Liver (tissue), 9 donors: ENCODE measurements around the gene DHX15. TPM values are rescaled to one million over a fixed set of nuclear protein-coding genes. Genes with fewer than 3 reads are reported as not detected.

Experiments used
- DNase-seq: peaks from one replicate; pipeline ENCODE4 v3.0.0-alpha.2; 2017; ENCODE audit warnings: low spot score
- H3K27ac ChIP-seq, 2 donors: one replicate each; pipeline ENCODE4 v1.7.0; 2013; ENCODE audit warnings: inconsistent platforms in 2 of 2, low read length in 2 of 2, control low read depth in 1 of 2, low read depth in 1 of 2, mild to moderate bottlenecking in 1 of 2
- H3K27me3 ChIP-seq, 4 donors: one replicate each; pipeline versions ENCODE4 v1.6.1 to v1.7.0; 2013; ENCODE audit warnings: low read length in 3 of 4, inconsistent platforms in 1 of 4, mild to moderate bottlenecking in 1 of 4, moderate library complexity in 1 of 4; ENCODE audit not compliant: control insufficient read depth in 4 of 4, insufficient read depth in 4 of 4
- H3K36me3 ChIP-seq, 4 donors: one replicate each; pipeline versions ENCODE4 v1.6.1 to v1.7.0; 2013; ENCODE audit warnings: low read length in 3 of 4, mild to moderate bottlenecking in 3 of 4, low read depth in 1 of 4, moderate library complexity in 1 of 4; ENCODE audit not compliant: control insufficient read depth in 4 of 4, insufficient read depth in 3 of 4
- H3K4me1 ChIP-seq, 4 donors: one replicate each; pipeline versions ENCODE4 v1.6.1 to v1.7.0; 2013; ENCODE audit warnings: low read length in 3 of 4, mild to moderate bottlenecking in 3 of 4, moderate library complexity in 1 of 4; ENCODE audit not compliant: control insufficient read depth in 4 of 4, insufficient read depth in 4 of 4
- H3K4me3 ChIP-seq, 3 donors: one replicate each; pipeline versions ENCODE4 v1.6.1 to v1.7.0; 2013; ENCODE audit warnings: low read length in 3 of 3, control low read depth in 1 of 3, low read depth in 1 of 3, mild to moderate bottlenecking in 1 of 3
- H3K9ac ChIP-seq, 2 donors: one replicate each; pipeline ENCODE4 v1.7.0; 2013; ENCODE audit warnings: low read length in 2 of 2, mild to moderate bottlenecking in 2 of 2, moderate library complexity in 2 of 2, control low read depth in 1 of 2, low read depth in 1 of 2
- H3K9me3 ChIP-seq, 4 donors: one replicate each; pipeline versions ENCODE4 v1.6.1 to v1.7.0; 2013; ENCODE audit warnings: low read length in 3 of 4; ENCODE audit not compliant: control insufficient read depth in 4 of 4
- CTCF ChIP-seq: fragments of 150-350 bp; IDR thresholded peaks from 2 replicates; pipeline ENCODE4 v1.5.1; 2017; ENCODE audit warnings: improper control_type of control experiment, low read depth, low read length; ENCODE audit not compliant: missing input control
- EGR1 ChIP-seq, 2 donors: IDR thresholded peaks; 2 replicates each; pipeline ENCODE4 v1.6.1; 2016 to 2018; ENCODE audit warnings: antibody characterized with exemption in 2 of 2, low read depth in 2 of 2
- FOXA1 ChIP-seq: IDR thresholded peaks from 2 replicates; pipeline ENCODE4 v1.6.1; 2016; ENCODE audit warnings: antibody characterized with exemption
- FOXA2 ChIP-seq: IDR thresholded peaks from 2 replicates; pipeline ENCODE4 v1.6.1; 2016; ENCODE audit warnings: antibody characterized with exemption
- GABPA ChIP-seq, 2 donors: IDR thresholded peaks in 1 of 2; conservative IDR thresholded peaks in 1 of 2; 2 replicates each; pipeline ENCODE4 v1.6.1; 2016; ENCODE audit warnings: antibody characterized with exemption in 2 of 2, mild to moderate bottlenecking in 1 of 2, moderate library complexity in 1 of 2
- HNF4A ChIP-seq, 2 donors: conservative IDR thresholded peaks; 2 replicates each; pipeline ENCODE4 v1.6.1; 2016; ENCODE audit warnings: antibody characterized with exemption in 2 of 2, mild to moderate bottlenecking in 2 of 2
- HNF4G ChIP-seq: IDR thresholded peaks from 2 replicates; pipeline ENCODE4 v1.6.1; 2016; ENCODE audit warnings: antibody characterized with exemption
- JUND ChIP-seq, 2 donors: IDR thresholded peaks; 2 replicates each; pipeline ENCODE4 v1.6.1; 2016; ENCODE audit warnings: antibody characterized with exemption in 2 of 2
- MAX ChIP-seq: IDR thresholded peaks from 2 replicates; pipeline ENCODE4 v1.6.1; 2016; ENCODE audit warnings: antibody characterized with exemption
- NR2F2 ChIP-seq: IDR thresholded peaks from 2 replicates; pipeline ENCODE4 v1.6.1; 2016; ENCODE audit warnings: antibody characterized with exemption
- RAD21 ChIP-seq, 2 donors: IDR thresholded peaks; 2 replicates each; pipeline ENCODE4 v1.6.1; 2016; ENCODE audit warnings: antibody characterized with exemption in 2 of 2, mild to moderate bottlenecking in 2 of 2
- RXRA ChIP-seq, 2 donors: IDR thresholded peaks; 2 replicates each; pipeline ENCODE4 v1.6.1; 2017 to 2018; ENCODE audit warnings: antibody characterized with exemption in 2 of 2, mild to moderate bottlenecking in 1 of 2
- SP1 ChIP-seq: IDR thresholded peaks from 2 replicates; pipeline ENCODE4 v1.6.1; 2018; ENCODE audit warnings: antibody characterized with exemption, mild to moderate bottlenecking
- YY1 ChIP-seq: IDR thresholded peaks from 2 replicates; pipeline ENCODE4 v1.6.1; 2016; ENCODE audit warnings: antibody characterized with exemption, mild to moderate bottlenecking
- ZBTB33 ChIP-seq: IDR thresholded peaks from 2 replicates; pipeline ENCODE4 v1.6.1; 2016; ENCODE audit warnings: antibody characterized with exemption
- WGBS: extraction: QIAGEN DNeasy Blood & Tissue Kit; methylation state at CpG from one replicate; pipeline ENCODE4 v1.1.7; 2013; 5-methylcytosine and 5-hydroxymethylcytosine counted together
- polyA plus RNA-seq, 2 donors: library from polyadenylated mRNA; stranded (reverse) in 1 of 2; unstranded in 1 of 2; fragments of 200-250 nt in 1 of 2; fragments of >200 nt in 1 of 2; fragmentation: Nextera tagmentation in 1 of 2; extraction: Ambion mirVana in 1 of 2; gene quantifications; one replicate each; pipeline versions ENCODE4 v1.2.1 to v1.2.3, GENCODE V29; 2013 to 2015
- total RNA-seq, 2 donors: library from RNA; depleted of rRNA; stranded (reverse); fragments of >200 nt; gene quantifications; one replicate each; pipeline ENCODE4 v1.2.3, GENCODE V29; 2014
- TF ChIP-seq, protein P1 (sequence below): IDR thresholded peaks from 2 replicates; pipeline ENCODE4 v1.6.1; 2016; ENCODE audit warnings: antibody characterized with exemption
- TF ChIP-seq, protein P2 (sequence below): IDR thresholded peaks from 2 replicates; pipeline ENCODE4 v1.6.1; 2016; ENCODE audit warnings: antibody characterized with exemption, mild to moderate bottlenecking
- donor health status: healthy.
- donor health status: healthy.
- donor health status: healthy.
- donor health status: healthy.
- donor health status: healthy.

The DHX15 gene
- total and polyA plus RNA-seq, 4 donors: 25.2 to 80.9 (median 51.5) TPM

GRCh38 chr4:24594887-24595286 is 10.5 kb upstream of the DHX15 start:
- Histone ChIP-seq H3K4me1 (no peaks in the 10 kb centered on the region), H3K36me3 (no peaks in the 10 kb centered on the region), H3K9me3 (peaks cover 0 to 5% (median under 1%) of the 10 kb centered on the region in 4 donors), H3K9ac (no peak overlapping the region), H3K27me3 (no peaks in the 10 kb centered on the region), H3K27ac (no peak overlapping the region), H3K4me3 (no peak overlapping the region)
- TF ChIP-seq YY1 (no peak), CTCF (no peak), RXRA (IDR thresholded peaks at IDR 0.05) (no peak), SP1 (no peak), RAD21 (IDR thresholded peaks at IDR 0.05) (no peak), MAX (no peak), NR2F2 (no peak), FOXA2 (no peak), EGR1 (IDR thresholded peaks at IDR 0.05; ENCODE audit: low read depth in 2 of 2) (no peak), HNF4G (no peak), JUND (IDR thresholded peaks at IDR 0.05) (no peak), GABPA (IDR thresholded peaks at IDR 0.05 in 1 of 2, conservative IDR thresholded peaks at IDR 0.05 in 1 of 2) (no peak), ZBTB33 (no peak), HNF4A (conservative IDR thresholded peaks at IDR 0.05) (no peak)
- TF ChIP-seq, protein P1, sequence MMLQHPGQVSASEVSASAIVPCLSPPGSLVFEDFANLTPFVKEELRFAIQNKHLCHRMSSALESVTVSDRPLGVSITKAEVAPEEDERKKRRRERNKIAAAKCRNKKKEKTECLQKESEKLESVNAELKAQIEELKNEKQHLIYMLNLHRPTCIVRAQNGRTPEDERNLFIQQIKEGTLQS: no peak
- TF ChIP-seq, protein P2, sequence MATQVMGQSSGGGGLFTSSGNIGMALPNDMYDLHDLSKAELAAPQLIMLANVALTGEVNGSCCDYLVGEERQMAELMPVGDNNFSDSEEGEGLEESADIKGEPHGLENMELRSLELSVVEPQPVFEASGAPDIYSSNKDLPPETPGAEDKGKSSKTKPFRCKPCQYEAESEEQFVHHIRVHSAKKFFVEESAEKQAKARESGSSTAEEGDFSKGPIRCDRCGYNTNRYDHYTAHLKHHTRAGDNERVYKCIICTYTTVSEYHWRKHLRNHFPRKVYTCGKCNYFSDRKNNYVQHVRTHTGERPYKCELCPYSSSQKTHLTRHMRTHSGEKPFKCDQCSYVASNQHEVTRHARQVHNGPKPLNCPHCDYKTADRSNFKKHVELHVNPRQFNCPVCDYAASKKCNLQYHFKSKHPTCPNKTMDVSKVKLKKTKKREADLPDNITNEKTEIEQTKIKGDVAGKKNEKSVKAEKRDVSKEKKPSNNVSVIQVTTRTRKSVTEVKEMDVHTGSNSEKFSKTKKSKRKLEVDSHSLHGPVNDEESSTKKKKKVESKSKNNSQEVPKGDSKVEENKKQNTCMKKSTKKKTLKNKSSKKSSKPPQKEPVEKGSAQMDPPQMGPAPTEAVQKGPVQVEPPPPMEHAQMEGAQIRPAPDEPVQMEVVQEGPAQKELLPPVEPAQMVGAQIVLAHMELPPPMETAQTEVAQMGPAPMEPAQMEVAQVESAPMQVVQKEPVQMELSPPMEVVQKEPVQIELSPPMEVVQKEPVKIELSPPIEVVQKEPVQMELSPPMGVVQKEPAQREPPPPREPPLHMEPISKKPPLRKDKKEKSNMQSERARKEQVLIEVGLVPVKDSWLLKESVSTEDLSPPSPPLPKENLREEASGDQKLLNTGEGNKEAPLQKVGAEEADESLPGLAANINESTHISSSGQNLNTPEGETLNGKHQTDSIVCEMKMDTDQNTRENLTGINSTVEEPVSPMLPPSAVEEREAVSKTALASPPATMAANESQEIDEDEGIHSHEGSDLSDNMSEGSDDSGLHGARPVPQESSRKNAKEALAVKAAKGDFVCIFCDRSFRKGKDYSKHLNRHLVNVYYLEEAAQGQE: no peak
- 64% methylated on average over 2 of the region's 2 CpGs for WGBS
- DNase-seq: no peak

DNA sequence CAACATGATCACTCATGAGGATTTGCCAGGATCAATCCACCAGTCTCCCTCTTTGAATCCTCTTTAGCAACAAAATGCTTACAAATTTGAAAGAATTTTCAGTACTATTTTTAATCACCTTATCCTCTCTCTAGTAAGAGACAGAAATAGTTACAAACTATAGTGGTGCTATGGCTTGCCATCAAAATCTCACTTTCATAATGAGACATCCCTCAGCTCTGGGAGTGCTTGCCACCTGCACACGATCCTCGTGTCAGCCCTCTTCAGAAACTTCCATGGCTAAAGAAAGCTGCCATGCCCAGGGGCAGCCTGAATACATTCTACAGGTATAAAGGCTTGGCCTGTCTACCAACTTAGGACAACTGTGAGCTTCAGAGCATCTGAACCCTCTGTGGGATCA is 5.1 kb upstream of the DHX15 start:
- H3K4me1 ChIP-seq: no peaks in the 10 kb centered on the region
- H3K27me3 ChIP-seq: no peaks in the 10 kb centered on the region
- no peak overlapping the region for H3K9ac ChIP-seq
- H3K36me3 ChIP-seq: no peaks in the 10 kb centered on the region
- WGBS: 95% methylated on average over 2 of the region's 2 CpGs
- TF ChIP-seq SP1: no peak
- no peak for TF ChIP-seq HNF4G
- TF ChIP-seq FOXA1: no peak
- no peak for TF ChIP-seq RXRA (IDR thresholded peaks at IDR 0.05)
- TF ChIP-seq GABPA (IDR thresholded peaks at IDR 0.05 in 1 of 2, conservative IDR thresholded peaks at IDR 0.05 in 1 of 2): no peak
- TF ChIP-seq YY1: no peak
- H3K27ac ChIP-seq: no peak overlapping the region
- H3K9me3 ChIP-seq: peaks cover 0 to 5% (median 2%) of the 10 kb centered on the region in 4 donors
- no peak overlapping the region for H3K4me3 ChIP-seq
- DNase-seq: no peak
